T-helper 1 cell treated with Interleukin-12 subunit alpha and Interleukin-12 subunit beta and Interleukin-4 antibody, amounts not matched to agents 30 ng/mL and 1 ng/mL, for 36 hours (primary cell): ENCODE measurements around the gene OPN4. TPM values are rescaled to one million over a fixed set of nuclear protein-coding genes. Genes with fewer than 3 reads are reported as not detected.

Experiments
- intact Hi-C: fragments of 100-400 bp; cut with micrococcal nuclease; formaldehyde crosslinking; loops from one replicate; pipeline ENCODE4 v1.15.1; 2024
- total RNA-seq: library from RNA; stranded (reverse); gene quantifications from 2 replicates; pipeline ENCODE4 v1.2.3, GENCODE V29; 2022

Gene OPN4
- total RNA-seq, 1 donor from 2014 or later, result not detected

DNA sequence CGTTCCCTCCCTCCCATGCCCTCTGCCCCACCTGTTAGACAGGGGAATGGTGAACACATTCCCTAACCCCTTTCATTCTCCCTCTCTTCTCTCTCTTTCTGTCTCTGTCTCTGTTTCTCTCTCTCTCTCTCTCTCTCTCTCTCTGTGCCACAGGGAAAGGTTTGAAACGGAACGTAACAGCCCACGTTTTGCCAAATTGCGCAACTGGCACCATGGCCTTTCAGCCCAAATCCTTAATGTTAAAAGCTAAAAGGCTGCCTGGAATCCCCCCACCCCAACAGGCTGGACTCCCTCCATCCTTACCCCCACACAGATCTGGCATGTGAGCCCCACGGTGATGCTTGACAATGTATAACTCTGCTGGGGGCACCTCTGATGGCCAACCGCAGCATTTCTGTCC is 44.8 kb downstream of the OPN4 start:
- intact Hi-C loops, result no loop called here

DNA sequence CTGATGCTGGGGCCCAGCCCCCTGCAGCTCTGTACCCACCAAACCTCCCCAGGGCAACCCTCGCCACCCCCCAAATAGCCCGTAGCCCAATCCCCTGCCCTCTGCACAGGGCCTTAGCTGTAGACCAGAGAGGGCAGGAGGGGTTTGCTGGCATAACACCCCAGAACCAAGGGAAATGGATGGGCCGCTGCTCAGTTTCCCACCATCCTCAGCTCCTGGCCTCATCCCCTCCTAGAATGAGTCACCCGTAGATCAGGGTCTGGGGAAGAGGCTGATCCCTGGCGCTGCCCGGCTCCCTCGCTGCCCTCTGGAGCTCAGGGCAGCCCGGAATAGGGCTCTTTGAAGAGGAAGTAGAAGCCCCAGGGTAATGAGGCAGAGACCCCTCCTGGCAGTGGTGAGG is 45.2 kb downstream of the OPN4 start:
- intact Hi-C loops, result no loop called here

DNA sequence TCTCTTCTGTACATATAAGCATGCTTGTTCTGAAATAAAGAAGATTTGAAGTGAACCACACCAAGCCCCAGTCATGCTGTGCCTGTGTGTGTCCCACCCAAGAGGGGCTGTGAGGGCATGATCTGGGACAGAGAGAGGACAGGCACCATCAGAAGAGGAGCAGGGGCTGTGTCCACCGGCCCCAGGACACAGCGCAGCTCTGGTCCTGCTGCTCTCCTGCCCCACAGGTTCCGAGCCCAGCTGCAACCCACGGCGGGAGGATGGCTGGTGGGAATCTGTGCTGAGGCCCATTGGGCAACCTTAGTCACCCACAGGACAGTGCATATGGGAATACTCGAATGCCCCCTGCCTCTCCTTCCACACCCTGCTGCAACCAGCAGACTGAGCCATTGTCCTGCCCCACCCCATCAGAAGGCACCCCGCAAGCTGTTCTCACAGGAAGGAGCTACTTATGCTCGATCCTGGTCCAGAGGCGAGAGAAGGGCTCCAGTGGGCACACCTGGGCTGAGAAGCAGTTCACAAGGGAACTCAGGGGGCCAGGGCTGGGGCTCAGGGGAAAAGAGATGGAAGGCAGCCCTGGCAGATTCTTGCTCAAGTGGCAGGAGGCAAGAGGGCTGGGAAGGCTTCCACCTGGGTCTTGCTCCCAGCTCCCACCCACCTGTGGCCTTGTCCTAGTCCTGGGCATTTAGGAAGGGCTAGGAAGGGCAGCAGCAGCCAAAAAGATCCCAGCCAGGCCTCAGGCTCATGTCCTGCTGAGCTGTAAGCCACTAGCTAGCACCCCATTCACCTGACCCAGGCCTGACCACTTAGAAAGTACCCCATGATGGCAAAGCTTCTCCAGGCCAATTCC is 45.9 kb downstream of the OPN4 start:
- intact Hi-C loops, result no loop called here

DNA sequence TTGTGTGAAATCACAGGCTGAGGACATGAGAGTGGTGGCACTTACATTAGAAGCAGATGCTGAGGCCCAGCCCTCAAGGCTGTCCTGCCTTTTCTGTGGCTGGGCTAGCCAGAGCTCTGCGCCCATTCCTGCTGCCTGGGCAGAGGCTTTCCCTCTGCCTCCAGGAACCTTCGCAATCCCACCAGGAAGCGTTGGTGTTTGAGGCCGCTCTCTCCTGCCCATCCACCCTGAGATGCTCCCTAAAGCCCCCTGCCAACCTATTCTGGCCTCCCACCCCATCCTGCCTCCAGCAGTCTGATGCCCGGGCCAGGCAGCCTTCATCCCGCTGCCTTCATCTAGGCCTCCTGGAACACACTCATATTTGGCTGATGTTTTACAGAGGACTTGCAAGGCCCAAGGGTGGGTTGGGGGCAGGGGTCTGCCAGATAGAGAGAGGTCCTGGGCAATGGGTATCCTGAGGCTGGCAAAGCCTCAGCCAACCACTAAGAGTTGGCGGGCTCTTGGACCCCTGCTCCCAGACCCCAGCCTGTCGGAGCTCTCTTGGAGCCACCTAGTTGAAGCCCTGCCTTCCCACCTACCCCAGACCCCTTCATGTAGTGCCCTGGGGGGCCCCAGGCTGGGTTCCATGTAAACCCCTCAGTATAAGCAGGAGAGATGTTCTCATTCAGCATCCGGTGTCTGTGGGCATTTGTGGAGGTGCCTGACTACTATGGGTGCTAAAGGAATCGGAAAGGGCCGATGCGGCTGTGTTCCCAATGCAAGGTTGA is 46.7 kb downstream of the OPN4 start:
- intact Hi-C loops, result no loop called here

- intact Hi-C loops, result no loop called here
Observed at GRCh38 chr10:86703176-86703575, 48.8 kb downstream of the OPN4 start.

DNA sequence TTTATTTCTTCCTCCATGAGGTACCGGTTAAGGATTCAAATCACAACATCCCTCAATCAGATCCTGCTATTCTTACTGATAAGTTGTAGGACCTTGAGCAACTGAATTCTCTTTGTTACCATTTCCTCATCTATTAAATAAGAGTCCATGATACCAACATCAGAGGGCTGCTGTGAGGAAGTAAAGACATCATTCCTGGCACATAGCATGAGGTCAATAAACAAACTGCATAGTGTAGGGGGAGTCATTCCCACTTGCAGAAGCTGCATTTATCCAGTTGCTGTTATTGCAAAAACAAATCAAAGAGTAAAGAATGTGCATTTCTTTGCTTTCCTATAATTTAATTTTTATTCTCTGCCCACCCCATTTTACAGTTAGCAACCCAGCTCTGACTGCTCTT is 50.8 kb downstream of the OPN4 start:
- intact Hi-C loops, result no loop called here

- intact Hi-C loops, result no loop called here
Observed at GRCh38 chr10:86705905-86706304, 51.6 kb downstream of the OPN4 start.

- intact Hi-C loops, result no loop called here
Observed at GRCh38 chr10:86706401-86706841, 52.1 kb downstream of the OPN4 start.

- intact Hi-C loops, result no loop called here
Observed at GRCh38 chr10:86706977-86707376, 52.6 kb downstream of the OPN4 start.

DNA sequence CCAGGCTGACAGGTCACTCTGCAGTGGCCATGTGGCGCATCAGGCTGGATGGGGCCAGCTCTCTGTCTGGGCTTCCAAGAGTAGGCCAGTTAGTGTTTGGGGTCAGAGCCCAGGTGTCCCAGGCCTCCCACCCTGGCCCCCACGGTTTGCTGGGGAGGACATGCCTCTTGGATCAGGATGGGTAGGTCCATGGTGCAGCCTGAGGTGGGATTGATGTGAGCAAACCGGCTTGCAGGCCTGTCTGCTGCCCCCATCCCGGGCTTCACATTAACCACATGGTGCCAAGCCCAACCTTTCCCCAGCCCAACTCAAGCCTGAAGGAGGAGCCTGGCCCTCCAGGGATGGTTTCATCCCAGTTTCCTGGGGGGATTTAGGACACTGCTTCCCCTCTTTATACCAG is 53.2 kb downstream of the OPN4 start:
- intact Hi-C loops, result no loop called here

- intact Hi-C loops, result no loop called here
Observed at GRCh38 chr10:86708068-86708782, 53.9 kb downstream of the OPN4 start.

- intact Hi-C loops, result no loop called here
Observed at GRCh38 chr10:86708783-86709380, 54.5 kb downstream of the OPN4 start.

DNA sequence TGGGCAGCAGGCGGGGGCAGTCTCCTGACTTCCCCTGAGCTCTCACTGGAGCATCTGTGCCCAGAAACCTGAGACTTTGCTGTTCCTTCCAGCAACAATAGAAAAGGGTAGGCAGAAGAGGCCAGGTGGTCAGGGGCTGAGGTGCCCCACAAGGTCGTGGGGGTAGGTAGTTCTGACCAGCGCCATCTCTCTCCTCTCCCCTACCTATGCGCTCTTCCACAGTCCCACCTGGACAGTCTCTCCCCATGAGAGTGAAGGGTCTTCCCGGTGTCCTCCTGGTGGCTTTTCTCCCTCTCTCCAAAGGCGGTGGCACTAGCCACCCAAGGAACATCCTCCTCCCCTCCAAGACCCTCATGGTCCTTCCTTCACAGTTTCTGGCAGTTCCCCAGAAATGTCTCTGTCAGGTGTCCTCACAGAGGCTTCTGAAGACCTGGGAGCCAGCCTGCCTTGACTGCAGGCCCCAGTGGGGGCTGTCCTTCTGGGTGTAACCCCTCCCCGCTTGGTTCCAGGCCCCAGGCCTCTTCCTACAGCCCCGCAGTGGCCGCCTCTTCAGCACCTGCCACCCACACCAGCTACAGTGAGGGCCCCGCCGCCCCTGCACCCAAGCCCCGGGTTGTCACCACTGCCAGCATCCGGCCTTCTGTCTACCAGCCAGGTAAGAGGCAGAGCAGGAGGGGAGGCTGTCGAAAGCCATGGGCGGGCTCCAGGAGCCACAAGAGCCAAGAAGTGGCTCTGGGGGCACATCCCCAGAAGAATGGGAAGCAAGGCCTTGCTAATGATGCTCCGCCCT is 55.2 kb downstream of the OPN4 start:
- intact Hi-C loops, result loop anchor here (2.0 to 5.0 kb wide), 3 partner anchors 179 to 493 kb away; no protein-coding TSS in a partner anchor

- intact Hi-C loops, result loop anchor here (1.0 to 5.0 kb wide), 9 partner anchors 45 to 491 kb away; partner anchors contain the start of genes BMPR1A, SHLD2 and WAPL
Observed at GRCh38 chr10:86710987-86711512, 56.7 kb downstream of the OPN4 start.

DNA sequence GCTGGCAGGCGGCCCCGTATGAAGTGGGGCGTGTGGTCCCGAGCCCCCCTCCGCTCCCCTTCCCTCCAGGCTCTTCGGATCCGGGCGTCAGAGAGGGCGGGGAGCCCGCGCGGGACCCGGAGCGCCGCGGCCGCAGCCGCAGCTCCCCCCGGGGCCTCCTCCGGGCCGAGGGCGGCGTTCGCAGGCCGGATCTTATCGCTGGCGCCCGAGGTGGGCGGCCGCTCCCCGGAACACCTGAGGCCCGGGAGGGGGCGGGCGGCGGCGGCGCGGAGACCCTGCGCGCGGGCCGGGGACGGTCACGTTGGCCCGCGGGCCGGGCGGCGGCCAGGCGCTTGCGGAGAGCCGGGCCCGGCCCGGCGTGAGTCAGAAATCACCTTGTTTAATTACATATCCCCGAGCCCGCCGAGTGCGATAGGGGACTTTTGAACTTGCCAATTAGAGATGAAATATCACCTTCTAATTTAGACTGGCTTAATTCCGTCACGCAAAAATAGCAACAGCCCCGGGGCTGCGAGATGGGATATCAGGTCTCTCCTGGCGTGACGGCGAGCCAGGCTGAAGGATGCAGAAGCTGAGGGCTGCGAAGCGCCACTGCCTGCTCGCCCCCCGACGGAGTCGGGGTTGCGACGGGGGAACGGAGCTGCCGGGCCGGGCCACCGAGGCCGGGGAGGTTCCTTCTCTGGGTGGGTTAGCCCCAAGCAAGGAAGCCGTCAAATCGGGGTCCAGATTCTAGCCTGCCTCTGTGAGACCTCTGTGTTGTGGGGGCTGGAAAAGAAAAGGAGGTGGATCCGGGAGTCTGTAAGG is 57.4 kb downstream of the OPN4 start:
- intact Hi-C loops, result loop anchor here (1.0 to 5.0 kb wide), 9 partner anchors 45 to 491 kb away; partner anchors contain the start of genes BMPR1A, SHLD2 and WAPL

- intact Hi-C loops, result loop anchor here (5.0 kb wide), 1 partner anchor 490 kb away; no protein-coding TSS in a partner anchor
Observed at GRCh38 chr10:86712317-86712707, 58.0 kb downstream of the OPN4 start.

- intact Hi-C loops, result no loop called here
Observed at GRCh38 chr10:86715156-86715795, 60.9 kb downstream of the OPN4 start.

GRCh38 chr10:86715836-86716235 is 61.5 kb downstream of the OPN4 start:
- intact Hi-C loops, result no loop called here
